ENCODE measurements around the gene POLE4. TPM values are rescaled to one million over a fixed set of nuclear protein-coding genes. Genes with fewer than 3 reads are reported as not detected.

The POLE4 gene
- total and polyA plus RNA-seq, 9 of the 15 experiments (the other 6 are each of a cell fraction or from before 2014, with no cell fraction given) = 25.7 to 73.7 (median 57.3) TPM

DNA sequence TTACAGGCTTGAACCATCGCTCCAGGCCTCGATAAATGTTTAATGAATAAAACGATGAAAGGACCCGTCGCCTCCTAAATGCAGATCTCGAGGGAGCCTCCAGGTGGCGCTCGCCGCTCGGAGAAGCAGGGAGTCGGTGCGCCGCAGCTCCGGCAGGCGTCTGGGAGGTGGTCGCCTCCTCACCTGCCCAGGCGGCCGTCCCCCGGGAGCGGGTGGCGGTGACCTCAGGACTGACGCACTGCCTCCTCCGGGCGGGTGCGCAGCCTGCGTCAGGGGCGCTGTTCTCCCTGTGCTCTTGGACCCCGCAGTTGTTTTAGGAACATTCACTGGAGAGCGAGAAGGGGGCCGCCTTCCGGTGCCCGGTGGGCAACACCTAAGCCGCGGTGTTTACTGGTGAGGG is 38.6 kb upstream of the POLE4 start (continued):
- TF ChIP-seq, protein P1, sequence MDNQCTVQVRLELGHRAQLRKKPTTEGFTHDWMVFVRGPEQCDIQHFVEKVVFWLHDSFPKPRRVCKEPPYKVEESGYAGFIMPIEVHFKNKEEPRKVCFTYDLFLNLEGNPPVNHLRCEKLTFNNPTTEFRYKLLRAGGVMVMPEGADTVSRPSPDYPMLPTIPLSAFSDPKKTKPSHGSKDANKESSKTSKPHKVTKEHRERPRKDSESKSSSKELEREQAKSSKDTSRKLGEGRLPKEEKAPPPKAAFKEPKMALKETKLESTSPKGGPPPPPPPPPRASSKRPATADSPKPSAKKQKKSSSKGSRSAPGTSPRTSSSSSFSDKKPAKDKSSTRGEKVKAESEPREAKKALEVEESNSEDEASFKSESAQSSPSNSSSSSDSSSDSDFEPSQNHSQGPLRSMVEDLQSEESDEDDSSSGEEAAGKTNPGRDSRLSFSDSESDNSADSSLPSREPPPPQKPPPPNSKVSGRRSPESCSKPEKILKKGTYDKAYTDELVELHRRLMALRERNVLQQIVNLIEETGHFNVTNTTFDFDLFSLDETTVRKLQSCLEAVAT (IDR thresholded peaks at IDR 0.05) = no peak
- TF ChIP-seq MED1 (CRISPR knock-in tag; IDR thresholded peaks at IDR 0.05; ENCODE audit: borderline replicate concordance) (no peak), HNRNPLL (IDR thresholded peaks at IDR 0.05; ENCODE audit: low read depth, low read length, poor library complexity, severe bottlenecking) (peak; percentile 71), RHOXF2B (CRISPR knock-in tag; conservative IDR thresholded peaks at IDR 0.05) (no peak), ARID1B (IDR thresholded peaks at IDR 0.05) (no peak), BDP1 (IDR thresholded peaks at IDR 0.05; ENCODE audit: insufficient read depth, insufficient read length) (no peak), TCFL5 (CRISPR knock-in tag; conservative IDR thresholded peaks at IDR 0.05) (no peak), MLX (CRISPR knock-in tag; conservative IDR thresholded peaks at IDR 0.05) (no peak), ZNF764 (CRISPR knock-in tag; IDR thresholded peaks at IDR 0.05; ENCODE audit: low read depth) (no peak), CCAR2 (IDR thresholded peaks at IDR 0.05; ENCODE audit: low read depth, low read length) (no peak), HDAC8 (tag; IDR thresholded peaks at IDR 0.05) (no peak), XRCC5 (IDR thresholded peaks at IDR 0.05; ENCODE audit: low read depth, low read length) (no peak), RAD21 (CRISPR knock-in tag; conservative IDR thresholded peaks at IDR 0.05 in 1 of 2, IDR thresholded peaks at IDR 0.05 in 1 of 2) (peak; percentile 85 to 94)
- TF ChIP-seq, protein P2, sequence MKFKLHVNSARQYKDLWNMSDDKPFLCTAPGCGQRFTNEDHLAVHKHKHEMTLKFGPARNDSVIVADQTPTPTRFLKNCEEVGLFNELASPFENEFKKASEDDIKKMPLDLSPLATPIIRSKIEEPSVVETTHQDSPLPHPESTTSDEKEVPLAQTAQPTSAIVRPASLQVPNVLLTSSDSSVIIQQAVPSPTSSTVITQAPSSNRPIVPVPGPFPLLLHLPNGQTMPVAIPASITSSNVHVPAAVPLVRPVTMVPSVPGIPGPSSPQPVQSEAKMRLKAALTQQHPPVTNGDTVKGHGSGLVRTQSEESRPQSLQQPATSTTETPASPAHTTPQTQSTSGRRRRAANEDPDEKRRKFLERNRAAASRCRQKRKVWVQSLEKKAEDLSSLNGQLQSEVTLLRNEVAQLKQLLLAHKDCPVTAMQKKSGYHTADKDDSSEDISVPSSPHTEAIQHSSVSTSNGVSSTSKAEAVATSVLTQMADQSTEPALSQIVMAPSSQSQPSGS (CRISPR knock-in tag; IDR thresholded peaks at IDR 0.05) = no peak

Measured in K562 (cell line).